GM12878 (cell line): ENCODE measurements around the gene RSRC1. TPM values are rescaled to one million over a fixed set of nuclear protein-coding genes. Genes with fewer than 3 reads are reported as not detected.

Experiments
- ATAC-seq: fragments of 200-7000 bp; cut with Tn5 transposase; 3 replicates; pipeline ENCODE4 v1.9.1; 2020; ENCODE audit warnings: mild to moderate bottlenecking, moderate library complexity
- BruUV-seq: library from RNA; stranded (reverse); fragments of 400-500 nt; replicated peaks from 2 replicates; lab custom pipeline; 2021; lab: Mats Ljungman, UMichigan
- CTCF ChIA-PET: fragments of 300-600 bp; sonication (Branson Sonifier 250); formaldehyde crosslinking; extraction: SDS; loops from one replicate; lab custom pipeline; 2021; ENCODE audit warnings: inconsistent platforms; lab: Yijun Ruan, JAX
- POLR2A ChIA-PET: fragments of 350-600 bp; formaldehyde crosslinking; extraction: SDS; loops from one replicate; lab custom pipeline; 2021; ENCODE audit warnings: inconsistent platforms; lab: Charles Lee
- RAD21 ChIA-PET: fragments of 300-600 bp; sonication (Branson Sonifier 250); formaldehyde crosslinking; loops from one replicate; lab custom pipeline; 2023; ENCODE audit warnings: antibody characterized with exemption; ENCODE audit not compliant: unreplicated experiment; lab: Charles Lee
- SMC1A ChIA-PET: fragments of 300-600 bp; sonication (Branson Sonifier 250); formaldehyde crosslinking; loops from one replicate; lab custom pipeline; 2023; ENCODE audit not compliant: unreplicated experiment, uncharacterized antibody; lab: Charles Lee
- DNase-seq: peaks from one replicate; pipeline ENCODE4 v3.0.0-alpha.2; 2011; ENCODE audit warnings: low read depth, low spot score
- FAIRE-seq: peaks from 3 replicates; lab custom pipeline; 2011; peaks lifted over from hg19 to GRCh38; lab: Jason Lieb, UNC
- H2AFZ ChIP-seq: 2 replicates; pipeline ENCODE4 v1.6.0; 2011; ENCODE audit warnings: low read depth, low read length, control low read depth; ENCODE audit not compliant: control insufficient read depth
- H3K27ac ChIP-seq: 2 replicates; pipeline ENCODE4 v1.5.1; 2011; ENCODE audit warnings: control low read depth; ENCODE audit not compliant: control insufficient read depth, insufficient read depth
- H3K27me3 ChIP-seq, 2 experiments: replicated peaks in 1 of 2; 2 replicates each; pipeline versions ENCODE4 v1.6.0 to v1.6.1; 2011; ENCODE audit warnings: low read length in 1 of 2; ENCODE audit not compliant: control insufficient read depth in 2 of 2, insufficient read depth in 2 of 2
- H3K36me3 ChIP-seq, 2 experiments: 2 replicates each; pipeline ENCODE4 v1.5.1; 2011; ENCODE audit warnings: low read length in 1 of 2; ENCODE audit not compliant: control insufficient read depth in 2 of 2, insufficient read depth in 2 of 2
- H3K4me1 ChIP-seq: 2 replicates; pipeline ENCODE4 v1.6.1; 2011; ENCODE audit warnings: mild to moderate bottlenecking, low read length, moderate library complexity, mixed read lengths; ENCODE audit not compliant: control insufficient read depth, insufficient read depth
- H3K4me2 ChIP-seq: 2 replicates; pipeline ENCODE4 v1.6.0; 2011; ENCODE audit warnings: control low read depth; ENCODE audit not compliant: control insufficient read depth, insufficient read depth
- H3K4me3 ChIP-seq: fragments of 200-600 bp; sonication (generic); 2 replicates; pipeline ENCODE4 v1.5.1; 2016
- H3K79me2 ChIP-seq: 2 replicates; pipeline ENCODE4 v1.6.0; 2011; ENCODE audit warnings: low read length; ENCODE audit not compliant: control insufficient read depth, insufficient read depth
- H3K9ac ChIP-seq: 2 replicates; pipeline ENCODE4 v1.8.0; 2011; ENCODE audit warnings: low read length, control low read depth, mixed read lengths; ENCODE audit not compliant: control insufficient read depth, insufficient read depth
- H3K9me3 ChIP-seq: replicated peaks from 3 replicates; pipeline ENCODE4 v1.5.1; 2011; ENCODE audit warnings: mild to moderate bottlenecking, low read length; ENCODE audit not compliant: control insufficient read depth, insufficient read depth
- H4K20me1 ChIP-seq: 2 replicates; pipeline ENCODE4 v1.6.0; 2011; ENCODE audit not compliant: control insufficient read depth, insufficient read depth
- ASH2L ChIP-seq: fragments of 300-600, 200-600 bp; sonication (generic); IDR thresholded peaks from 2 replicates; pipeline ENCODE4 v1.6.1; 2017; ENCODE audit warnings: low read depth, mild to moderate bottlenecking, borderline replicate concordance
- EZH2 ChIP-seq: IDR thresholded peaks from 2 replicates; pipeline ENCODE4 v1.6.1; 2012; ENCODE audit warnings: low read depth, mild to moderate bottlenecking, control low read depth, inconsistent platforms, low read length, borderline replicate concordance; ENCODE audit not compliant: control insufficient read depth
- JUNB ChIP-seq: IDR thresholded peaks from 2 replicates; pipeline ENCODE4 v1.6.1; 2016; ENCODE audit warnings: antibody characterized with exemption, mild to moderate bottlenecking
- PKNOX1 ChIP-seq: fragments of 450-650 bp; IDR thresholded peaks from 2 replicates; pipeline ENCODE4 v1.6.1; 2016; ENCODE audit warnings: mild to moderate bottlenecking
- YY1 ChIP-seq: IDR thresholded peaks from 2 replicates; pipeline ENCODE4 v1.6.1; 2011; ENCODE audit warnings: low read depth, mild to moderate bottlenecking, low read length
- WGBS: methylation state at CpG from one replicate; pipeline ENCODE4 v1.1.6; 2016; ENCODE audit warnings: low lambda C conversion rate; ENCODE audit not compliant: insufficient replicate concordance, insufficient coverage; ENCODE audit errors: missing lambda C conversion rate; 5-methylcytosine and 5-hydroxymethylcytosine counted together
- in situ Hi-C: fragments of 300-500 bp; cut with MboI; formaldehyde crosslinking; loops from 9 replicates; pipeline ENCODE4 v1.14.3; 2018; ENCODE audit warnings: mixed read lengths
- intact Hi-C: fragments of 100-400 bp; cut with micrococcal nuclease; formaldehyde crosslinking; loops from one replicate; pipeline ENCODE4 v1.14.2; 2022; ENCODE audit not compliant: unreplicated experiment
- polyA plus RNA-seq, 11 experiments: library from polyadenylated mRNA; depleted of rRNA in 4 of 11; unstranded in 6 of 11; stranded (reverse) in 5 of 11; fragments of >200 nt; fragmentation: Nextera tagmentation in 4 of 11; fragmentation: Illumina TruSeq in 1 of 11; extraction: Ambion mirVana in 4 of 11; extraction: Trizol in 1 of 11; gene quantifications; 1 replicate in 1 of 11; 2 replicates in 10 of 11; pipeline versions ENCODE4 v1.2.1 to v1.2.3, GENCODE V29; 2011 to 2016; ENCODE audit warnings: inconsistent platforms in 2 of 11, missing spikeins in 2 of 11, low read depth in 1 of 11
- total RNA-seq, 4 experiments: library from RNA; depleted of rRNA in 3 of 4; stranded (reverse); fragments of >200 nt in 3 of 4; fragmentation: Illumina TruSeq in 1 of 4; extraction: Trizol in 1 of 4; gene quantifications; 2 replicates each; pipeline versions ENCODE4 v1.2.1 to v1.2.3, GENCODE V29; 2013 to 2021

The RSRC1 gene
- total and polyA plus RNA-seq, 10 of the 15 experiments (the other 5 are each of a cell fraction or from before 2014, with no cell fraction given) = 16.4 to 85.9 (median 42.0) TPM

- no peak for TF ChIP-seq YY1
- no peak for TF ChIP-seq EZH2
Measured at GRCh38 chr3:158108445-158108985, 1.4 kb upstream of the RSRC1 start (continued).

DNA sequence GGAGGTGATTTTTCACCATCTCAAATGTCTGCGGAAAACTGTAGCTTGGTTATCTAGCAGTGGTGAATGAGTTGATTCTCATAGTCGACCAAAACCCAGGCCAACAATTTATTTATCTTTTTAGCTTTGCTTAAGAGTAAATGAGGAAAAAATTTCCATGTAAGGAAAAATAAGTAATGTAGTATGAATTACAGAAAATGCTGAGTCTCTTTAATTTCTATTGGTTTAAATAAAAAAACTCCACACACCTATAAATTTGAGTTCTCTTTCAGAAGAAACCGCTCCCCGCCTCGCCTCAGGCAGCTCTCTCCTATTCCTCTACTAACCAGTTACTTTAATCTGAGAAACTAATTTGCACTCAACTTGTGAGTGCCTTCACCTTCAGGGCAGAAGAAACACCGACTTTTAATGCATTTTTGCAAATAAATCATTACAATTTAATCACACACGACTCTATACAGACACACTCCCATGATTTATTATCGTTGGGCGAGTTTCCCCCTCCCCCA is 540 bp upstream of the RSRC1 start:
- Histone ChIP-seq H2AFZ (peak overlapping the region; percentile 99), H3K27me3 (peaks cover 6 to 11% of the 10 kb centered on the region in 2 experiments; a peak in 3 of 4 replicates), H3K4me2 (peak overlapping the region; percentile 92), H3K4me3 (peak overlapping the region; percentile 79), H3K4me1 (0 out of 2 replicates have a peak, but pooled peaks cover 4% of the 10 kb centered on the region), H3K9me3 (no peaks in the 10 kb centered on the region), H3K27ac (peak overlapping the region; percentile 80), H3K79me2 (peaks cover 17% of the 10 kb centered on the region), H4K20me1 (no peaks in the 10 kb centered on the region), H3K36me3 (no peaks in the 10 kb centered on the region), H3K9ac (peak overlapping the region; percentile 89)
- in situ Hi-C loops = no loop called here
- BruUV-seq = no TSS peak
- FAIRE-seq = no peak
- RAD21 ChIA-PET = interaction anchor here (0.8 to 3.0 kb wide), 10 partner anchors 9 to 325 kb away, joined by 3 to 19 read pairs (median 6); no protein-coding TSS in a partner anchor
- TF ChIP-seq PKNOX1 (0 out of 2 replicates have a peak, but pooled peaks have one; percentile 5), ASH2L (no peak), JUNB (no peak)
- SMC1A ChIA-PET = interaction anchor here (0.8 to 4.4 kb wide), 11 partner anchors 9 to 535 kb away, joined by 3 to 20 read pairs (median 5); partner anchors contain the start of gene GFM1
- peak; percentile 7 for ATAC-seq
- POLR2A ChIA-PET = interaction anchor here (0.6 to 0.9 kb wide), 5 partner anchors 10 to 1005 kb away, joined by 3 to 5 read pairs (median 3); no protein-coding TSS in a partner anchor
- CTCF ChIA-PET = interaction anchor here (0.6 to 4.0 kb wide), 8 partner anchors 10 to 737 kb away, joined by 3 to 20 read pairs (median 4); no protein-coding TSS in a partner anchor
- 7% methylated on average over 9 of the region's 9 CpGs for WGBS
- DNase-seq = no peak
- intact Hi-C loops = loop anchor here (5.0 kb wide), 1 partner anchor 323 kb away; no protein-coding TSS in a partner anchor
